ENCODE measurements around the gene PPFIBP1. TPM values are rescaled to one million over a fixed set of nuclear protein-coding genes. Genes with fewer than 3 reads are reported as not detected.

The PPFIBP1 gene
- polyA plus RNA-seq, 6 donors from 2014 or later, result 8.2 to 19.0 (median 14.4) TPM

DNA sequence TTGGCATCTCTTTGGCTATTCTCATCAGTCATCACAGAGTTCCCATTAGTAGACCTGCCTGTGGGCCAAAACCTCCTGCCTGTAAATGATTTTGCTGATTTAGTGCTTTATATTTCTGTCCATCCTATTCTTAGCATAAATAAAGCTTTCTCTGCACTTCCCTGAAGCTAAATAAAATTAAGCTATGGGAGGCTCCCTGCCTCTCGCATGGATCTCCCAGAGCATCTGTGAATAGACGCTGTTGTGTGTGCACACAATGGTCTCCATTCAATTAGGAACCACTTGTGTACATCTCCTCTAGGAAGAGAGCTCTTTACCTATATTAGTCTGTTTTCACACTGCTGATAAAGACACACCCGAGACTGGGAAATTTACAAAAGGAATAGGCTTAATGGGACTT is 80.4 kb downstream of the PPFIBP1 start:
- Mint-ChIP-seq H3K9me3 (peaks cover 0 to 5% (median 4%) of the 10 kb centered on the region in 7 donors), H3K4me3 (no peak overlapping the region), H3K27me3 (no peaks in the 10 kb centered on the region), H3K4me1 (peaks cover 6 to 23% (median 19%) of the 10 kb centered on the region in 3 donors), H3K27ac (no peak overlapping the region), H3K36me3 (peaks cover 0 to 7% of the 10 kb centered on the region in 2 donors)
- DNase-seq (no peak), ATAC-seq (ENCODE audit: low read depth in 2 of 2) (no peak)

DNA sequence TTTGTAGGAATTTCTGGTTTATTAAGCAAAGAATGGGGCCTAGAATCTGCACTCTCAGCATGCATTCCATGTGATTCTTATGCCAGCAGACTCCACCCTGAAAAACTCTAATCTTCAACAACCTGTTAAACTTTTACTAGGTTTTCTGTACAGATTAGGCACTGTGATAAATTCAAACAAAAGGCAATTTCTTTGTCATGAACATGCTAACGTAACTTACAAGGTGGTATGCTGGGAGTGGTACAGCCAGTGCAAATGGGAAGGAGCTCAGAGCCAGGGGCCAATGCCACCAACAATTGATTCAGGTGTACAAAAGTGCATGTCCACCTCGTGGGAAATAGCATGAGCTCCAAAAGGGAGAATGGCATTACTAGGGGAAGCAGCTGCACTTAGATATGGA is 83.0 kb downstream of the PPFIBP1 start:
- peaks cover 0 to 7% of the 10 kb centered on the region in 2 donors for H3K36me3 Mint-ChIP-seq
- H3K9me3 Mint-ChIP-seq, result peaks cover 0 to 5% (median 4%) of the 10 kb centered on the region in 7 donors
- no peak for DNase-seq
- H3K4me3 Mint-ChIP-seq, result no peak overlapping the region
- peaks cover 0 to 11% (median 8%) of the 10 kb centered on the region in 3 donors for H3K4me1 Mint-ChIP-seq
- no peaks in the 10 kb centered on the region for H3K27me3 Mint-ChIP-seq
- H3K27ac Mint-ChIP-seq, result no peak overlapping the region
- ATAC-seq (ENCODE audit: low read depth in 2 of 2), result no peak

DNA sequence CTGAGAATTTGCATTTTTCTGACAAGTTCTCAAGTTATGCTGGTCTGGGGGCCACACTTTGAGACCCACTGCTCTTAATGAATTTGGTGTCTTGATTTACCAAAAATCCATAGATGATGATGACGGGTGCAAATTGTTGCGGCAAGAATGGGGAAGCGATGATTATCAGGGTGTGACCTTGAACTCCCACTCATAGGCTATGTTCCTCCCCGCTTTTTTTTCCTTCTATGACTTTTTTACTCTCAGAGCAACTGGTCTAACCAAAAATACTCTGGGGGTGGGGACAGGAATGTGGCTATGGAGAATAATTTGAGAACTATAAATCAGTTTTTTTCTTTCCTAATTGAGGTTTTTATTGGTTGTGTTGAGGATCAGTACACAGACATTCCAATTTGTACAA is 83.6 kb downstream of the PPFIBP1 start:
- H3K36me3 Mint-ChIP-seq, result peaks cover 0 to 7% of the 10 kb centered on the region in 2 donors
- no peak for ATAC-seq (ENCODE audit: low read depth in 2 of 2)
- H3K4me3 Mint-ChIP-seq, result no peak overlapping the region
- no peak for DNase-seq
- H3K9me3 Mint-ChIP-seq, result peaks cover 0 to 5% (median 4%) of the 10 kb centered on the region in 7 donors
- no peak overlapping the region for H3K27ac Mint-ChIP-seq
- no peaks in the 10 kb centered on the region for H3K27me3 Mint-ChIP-seq
- peaks cover 0 to 11% (median 8%) of the 10 kb centered on the region in 3 donors for H3K4me1 Mint-ChIP-seq

DNA sequence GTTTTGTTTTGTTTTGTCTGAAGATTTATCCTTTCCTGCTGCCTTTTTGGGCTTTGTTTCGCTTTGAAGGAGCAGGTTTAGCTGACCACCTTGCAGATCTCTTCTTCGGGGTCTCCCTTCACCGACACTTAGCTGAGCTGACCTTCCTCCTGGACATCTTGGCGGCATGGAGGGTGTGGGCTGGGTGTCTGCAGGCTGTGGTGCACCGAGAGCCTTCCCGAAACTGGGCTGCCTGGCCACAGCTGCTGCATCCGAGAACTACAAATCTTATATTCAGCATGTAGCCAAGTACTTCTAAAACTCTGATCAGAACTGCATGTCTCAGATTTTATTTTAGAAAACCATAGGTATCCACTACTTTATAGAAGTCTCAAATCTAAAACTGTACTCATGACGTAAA is 84.9 kb downstream of the PPFIBP1 start:
- Mint-ChIP-seq H3K9me3 (peaks cover 0 to 5% (median 4%) of the 10 kb centered on the region in 7 donors), H3K27me3 (no peaks in the 10 kb centered on the region), H3K27ac (peak overlapping the region in 1 of 6 donors; percentile 91), H3K4me1 (peaks cover 2 to 11% (median 8%) of the 10 kb centered on the region in 3 donors), H3K36me3 (peaks cover 3 to 11% of the 10 kb centered on the region in 2 donors), H3K4me3 (no peak overlapping the region)
- no peak for ATAC-seq (ENCODE audit: low read depth in 2 of 2)
- DNase-seq, result no peak

DNA sequence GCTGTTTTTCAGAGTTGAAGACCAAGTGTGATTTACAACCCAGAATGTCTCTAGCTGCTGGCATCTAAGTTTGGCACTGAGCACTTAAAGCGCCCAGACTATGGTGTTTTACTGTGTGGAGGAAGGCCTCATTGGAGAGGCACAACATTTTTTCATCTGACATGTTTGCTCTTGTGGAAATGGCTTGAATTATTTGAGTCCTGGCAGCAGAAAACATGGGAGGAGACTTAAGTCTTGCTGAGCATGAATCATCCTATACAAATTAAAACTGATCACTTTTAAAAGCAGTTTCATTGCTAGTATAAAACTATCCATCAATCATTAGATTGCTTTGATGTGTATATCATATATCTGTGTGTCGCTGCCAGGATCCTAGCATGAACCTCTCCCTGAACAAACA is 86.4 kb downstream of the PPFIBP1 start:
- H3K4me3 Mint-ChIP-seq, result no peak overlapping the region
- DNase-seq (no peak), ATAC-seq (ENCODE audit: low read depth in 2 of 2) (no peak)
- H3K9me3 Mint-ChIP-seq, result no peaks in the 10 kb centered on the region
- no peaks in the 10 kb centered on the region for H3K27me3 Mint-ChIP-seq
- no peak overlapping the region for H3K27ac Mint-ChIP-seq
- H3K4me1 Mint-ChIP-seq, result peaks cover 3 to 11% (median 8%) of the 10 kb centered on the region in 3 donors
- peaks cover 5 to 6% of the 10 kb centered on the region in 2 donors for H3K36me3 Mint-ChIP-seq

DNA sequence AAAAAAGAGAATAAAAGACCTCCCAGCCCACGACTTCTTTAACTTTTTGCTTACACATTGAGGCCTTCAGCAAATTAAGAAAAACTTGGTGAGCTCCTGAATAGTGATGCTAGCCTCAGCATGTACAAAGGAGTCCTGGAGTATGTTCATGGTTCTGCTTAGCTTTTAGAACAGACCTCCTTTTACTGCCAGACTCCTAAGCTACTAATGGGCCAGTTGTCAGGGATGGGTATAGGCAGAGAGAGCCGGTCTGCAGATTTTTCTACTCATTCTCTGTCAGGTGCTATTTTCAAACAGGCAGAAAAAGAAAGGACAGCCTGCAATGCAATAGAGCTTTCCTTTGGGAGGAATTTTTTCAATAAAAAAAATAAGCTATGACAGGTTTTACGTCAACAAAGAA is 90.4 kb downstream of the PPFIBP1 start:
- H3K4me1 Mint-ChIP-seq, result peaks cover 0 to 8% (median 3%) of the 10 kb centered on the region in 3 donors
- no peak overlapping the region for H3K27ac Mint-ChIP-seq
- no peaks in the 10 kb centered on the region for H3K27me3 Mint-ChIP-seq
- H3K9me3 Mint-ChIP-seq, result no peaks in the 10 kb centered on the region
- DNase-seq, result no peak
- ATAC-seq (ENCODE audit: low read depth in 2 of 2), result no peak
- peaks cover 5 to 6% of the 10 kb centered on the region in 2 donors for H3K36me3 Mint-ChIP-seq
- no peak overlapping the region for H3K4me3 Mint-ChIP-seq

DNA sequence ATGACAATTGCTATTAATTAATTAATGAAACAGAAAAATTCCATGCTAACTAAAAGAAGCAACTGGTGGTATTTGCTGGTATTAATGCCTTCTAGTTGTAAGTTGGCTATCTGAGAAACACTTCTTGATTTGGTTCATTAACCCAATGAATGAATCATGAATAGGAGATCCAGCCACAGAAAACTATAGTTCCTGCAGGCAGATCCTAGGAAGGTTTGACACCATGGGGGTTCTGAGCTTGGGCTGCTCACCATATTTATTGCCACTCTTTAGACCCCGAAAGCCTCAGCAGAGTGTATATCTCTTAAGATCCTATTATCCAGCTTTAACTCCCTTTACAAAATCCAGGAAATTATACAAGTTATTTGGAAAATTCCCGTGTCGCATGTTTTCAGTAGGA is 90.9 kb downstream of the PPFIBP1 start:
- H3K27ac Mint-ChIP-seq, result peak overlapping the region in 1 of 6 donors; percentile 48
- DNase-seq (no peak), ATAC-seq (ENCODE audit: low read depth in 2 of 2) (no peak)
- H3K4me3 Mint-ChIP-seq, result no peak overlapping the region
- no peaks in the 10 kb centered on the region for H3K9me3 Mint-ChIP-seq
- peaks cover 5 to 6% of the 10 kb centered on the region in 2 donors for H3K36me3 Mint-ChIP-seq
- peaks cover 0 to 5% (median 3%) of the 10 kb centered on the region in 3 donors for H3K4me1 Mint-ChIP-seq
- no peaks in the 10 kb centered on the region for H3K27me3 Mint-ChIP-seq

DNA sequence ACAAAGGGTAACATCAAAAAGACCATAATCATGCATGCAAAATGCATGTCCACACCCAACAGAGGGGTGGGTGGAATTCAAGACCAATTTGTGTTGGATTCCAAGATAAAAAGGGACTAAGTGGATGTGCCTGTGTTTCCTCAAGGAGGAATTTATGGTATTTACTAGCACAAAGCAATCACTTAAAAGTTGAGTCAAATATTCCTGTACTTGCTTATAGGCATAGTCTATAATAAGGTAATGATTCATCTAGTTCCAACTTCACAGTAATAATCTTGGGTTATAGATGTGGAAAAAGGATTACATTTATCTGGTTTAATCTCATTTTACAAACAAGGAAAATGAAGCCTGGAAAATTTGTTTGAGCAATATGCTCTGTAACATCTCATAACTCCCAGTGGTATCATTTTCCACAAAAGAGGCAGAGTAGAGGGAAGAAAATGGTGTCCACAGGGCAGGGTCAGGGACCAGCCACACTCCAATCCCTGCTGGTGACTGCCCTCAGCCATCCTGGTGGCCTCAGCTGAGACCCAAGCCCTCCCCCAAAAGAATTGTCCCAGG is 91.4 kb downstream of the PPFIBP1 start:
- H3K27ac Mint-ChIP-seq, result peak overlapping the region in 1 of 6 donors; percentile 48
- no peak for DNase-seq
- H3K9me3 Mint-ChIP-seq, result no peaks in the 10 kb centered on the region
- ATAC-seq (ENCODE audit: low read depth in 2 of 2), result no peak
- H3K27me3 Mint-ChIP-seq, result no peaks in the 10 kb centered on the region
- no peak overlapping the region for H3K4me3 Mint-ChIP-seq
- peaks cover 0 to 5% (median 3%) of the 10 kb centered on the region in 3 donors for H3K4me1 Mint-ChIP-seq
- H3K36me3 Mint-ChIP-seq, result peaks cover 5 to 6% of the 10 kb centered on the region in 2 donors

DNA sequence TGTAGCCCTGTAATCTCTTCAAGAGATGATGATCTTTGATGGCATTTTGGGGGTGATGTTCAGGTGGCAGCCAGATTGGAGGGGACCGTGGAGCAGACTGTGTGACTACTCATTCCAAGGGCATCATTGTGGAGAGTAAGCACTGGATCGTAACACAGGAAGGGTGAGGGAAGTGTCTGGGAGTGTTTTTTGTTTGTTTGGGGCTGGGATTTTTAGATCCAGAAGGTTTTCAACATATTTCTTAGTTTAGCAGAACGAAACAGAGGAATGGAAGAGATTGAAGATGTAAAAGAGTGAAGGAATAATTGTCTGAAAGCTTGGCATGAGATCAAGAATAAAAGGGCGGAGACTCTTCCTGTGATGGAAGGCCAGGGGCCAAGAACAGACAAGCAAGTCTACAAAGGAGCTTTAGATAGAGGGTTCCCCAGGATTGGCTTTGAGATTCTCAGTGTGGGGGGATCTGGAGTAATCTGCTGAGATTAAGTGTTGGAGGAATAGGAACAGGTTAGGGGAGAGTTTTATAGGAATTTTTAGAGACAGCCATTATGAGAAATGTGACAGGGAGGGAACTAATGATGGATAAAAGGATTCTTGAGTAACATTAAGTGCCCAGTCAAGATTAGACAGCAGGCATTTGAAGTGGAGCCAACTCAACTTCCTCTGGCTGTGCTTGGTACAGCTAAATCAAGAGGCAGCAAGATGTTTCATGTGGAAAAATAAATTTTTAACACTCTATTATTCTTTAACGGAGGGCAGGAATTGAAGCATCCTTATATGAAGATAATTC is 92.5 kb downstream of the PPFIBP1 start:
- DNase-seq (no peak), ATAC-seq (ENCODE audit: low read depth in 2 of 2) (no peak)
- Mint-ChIP-seq H3K4me1 (peaks cover 0 to 5% (median 3%) of the 10 kb centered on the region in 3 donors), H3K9me3 (no peaks in the 10 kb centered on the region), H3K27me3 (no peaks in the 10 kb centered on the region), H3K36me3 (peaks cover 5 to 6% of the 10 kb centered on the region in 2 donors), H3K4me3 (peak overlapping the region in 1 of 8 donors; percentile 43), H3K27ac (peak overlapping the region in 3 of 6 donors; percentile 2 to 60 (median 18))

DNA sequence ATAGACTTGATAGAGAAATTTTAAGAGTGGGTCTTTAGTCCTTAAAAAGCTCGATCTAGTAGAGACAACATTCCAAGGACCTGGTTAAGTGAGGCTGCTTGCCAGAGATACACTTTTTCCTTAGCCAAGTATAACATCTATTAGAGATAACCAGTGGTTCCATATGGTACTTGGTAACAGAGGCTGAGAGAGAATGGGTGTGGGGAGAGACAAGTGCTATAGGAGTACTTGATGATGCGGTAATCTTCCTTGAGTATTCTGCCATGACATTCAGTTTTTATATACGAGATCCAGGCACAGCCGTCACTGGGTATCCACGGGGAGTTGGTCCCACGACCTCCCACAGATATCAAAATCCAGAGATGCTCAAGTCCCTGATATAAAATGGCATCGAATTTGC is 94.8 kb downstream of the PPFIBP1 start:
- ATAC-seq (ENCODE audit: low read depth in 2 of 2) (no peak), DNase-seq (no peak)
- Mint-ChIP-seq H3K9me3 (peaks cover 0 to 1% (median 0%) of the 10 kb centered on the region in 7 donors), H3K36me3 (peaks cover 2 to 3% of the 10 kb centered on the region in 2 donors), H3K4me3 (no peak overlapping the region), H3K27me3 (no peaks in the 10 kb centered on the region), H3K27ac (peak overlapping the region in 1 of 6 donors; percentile 85), H3K4me1 (peaks cover 5 to 21% (median 12%) of the 10 kb centered on the region in 3 donors)

DNA sequence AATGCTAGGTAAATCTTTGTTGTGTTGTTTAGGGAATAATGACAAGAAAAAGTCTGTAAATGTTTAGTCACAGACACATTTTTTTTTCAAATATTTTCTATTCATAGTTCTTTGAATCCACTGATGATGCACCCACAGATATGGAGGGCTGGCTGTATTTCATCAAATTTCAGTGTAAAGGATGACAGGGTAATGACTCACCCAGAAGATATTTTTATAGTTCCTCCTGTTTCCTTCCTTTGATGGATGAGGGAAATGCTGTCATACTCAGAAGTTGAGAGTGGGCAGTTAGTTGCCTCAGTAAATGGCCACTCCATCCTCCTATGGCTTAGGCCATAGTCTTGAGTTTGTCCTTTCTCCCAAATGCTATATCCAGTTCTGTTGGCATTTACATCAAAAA is 95.3 kb downstream of the PPFIBP1 start:
- H3K4me3 Mint-ChIP-seq, result no peak overlapping the region
- DNase-seq, result no peak
- no peak overlapping the region for H3K27ac Mint-ChIP-seq
- no peaks in the 10 kb centered on the region for H3K36me3 Mint-ChIP-seq
- H3K4me1 Mint-ChIP-seq, result peaks cover 4 to 24% (median 13%) of the 10 kb centered on the region in 3 donors
- H3K9me3 Mint-ChIP-seq, result peaks cover 0 to 1% (median 0%) of the 10 kb centered on the region in 7 donors
- no peaks in the 10 kb centered on the region for H3K27me3 Mint-ChIP-seq
- no peak for ATAC-seq (ENCODE audit: low read depth in 2 of 2)

DNA sequence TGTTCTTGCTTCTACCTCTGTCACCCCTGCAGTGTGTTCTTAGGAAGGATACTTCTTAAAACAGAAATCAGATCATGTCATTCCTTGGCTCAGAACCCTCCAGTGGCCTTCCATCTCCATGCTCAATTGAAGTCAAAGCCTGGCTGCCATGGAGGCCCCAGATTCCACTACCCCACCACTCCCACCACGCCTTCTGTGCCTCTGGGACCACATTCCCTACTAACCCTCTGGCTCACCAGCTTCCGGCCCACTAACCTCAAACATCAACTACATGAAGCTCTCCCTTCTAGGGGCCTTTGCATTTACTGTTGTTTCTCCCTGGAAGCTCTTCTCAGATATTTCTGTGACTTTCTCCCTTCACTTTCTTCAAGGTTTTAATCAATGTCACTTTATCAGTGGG is 96.1 kb downstream of the PPFIBP1 start:
- Mint-ChIP-seq H3K27me3 (no peaks in the 10 kb centered on the region), H3K36me3 (no peaks in the 10 kb centered on the region), H3K4me1 (peaks cover 4 to 24% (median 13%) of the 10 kb centered on the region in 3 donors), H3K27ac (no peak overlapping the region), H3K9me3 (peaks cover 0 to 1% (median 0%) of the 10 kb centered on the region in 7 donors), H3K4me3 (no peak overlapping the region)
- ATAC-seq (ENCODE audit: low read depth in 2 of 2), result no peak
- no peak for DNase-seq

DNA sequence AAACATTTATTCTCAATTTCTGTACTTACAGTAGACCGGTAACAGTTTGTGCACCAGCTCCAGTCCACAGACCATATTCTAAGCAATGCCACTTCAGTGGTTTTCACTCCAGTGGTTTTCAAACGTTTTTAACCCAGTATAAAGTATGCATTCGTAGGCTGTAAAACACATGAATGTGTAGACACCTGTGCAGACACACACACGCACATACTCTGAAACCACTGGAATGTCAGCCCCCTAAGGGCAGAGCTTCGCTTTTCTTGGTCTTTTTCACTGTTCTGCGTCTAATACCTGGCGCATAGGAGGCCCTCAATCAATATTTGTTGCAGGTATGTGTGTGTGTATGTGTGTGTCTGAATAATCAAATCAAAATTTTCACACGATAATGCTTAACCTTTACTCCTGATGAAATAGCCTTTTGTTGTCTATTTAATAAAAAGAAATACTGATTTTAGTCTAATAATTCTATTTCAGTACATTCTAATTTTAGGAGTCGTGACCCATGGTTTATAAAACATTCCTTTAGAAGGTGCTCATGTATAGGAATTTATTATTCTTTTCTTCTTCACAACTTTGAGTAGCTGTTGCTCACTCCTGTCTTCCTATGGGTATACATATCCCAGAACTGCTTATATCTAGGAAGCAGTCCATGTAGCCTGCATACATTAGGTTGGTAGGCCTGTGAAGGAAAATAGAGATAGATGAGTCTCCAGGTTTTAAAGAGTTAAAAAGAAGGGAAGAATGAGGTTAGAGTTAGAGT is 98.6 kb downstream of the PPFIBP1 start:
- Mint-ChIP-seq H3K27me3 (no peaks in the 10 kb centered on the region), H3K4me1 (peaks cover 8 to 31% (median 24%) of the 10 kb centered on the region in 3 donors)

More for the DNA sequence above, 98.6 kb downstream of the PPFIBP1 start:
- Mint-ChIP-seq H3K9me3 (peaks cover 0 to 1% (median 0%) of the 10 kb centered on the region in 7 donors), H3K27ac (peak overlapping the region in 2 of 6 donors; percentile 12 to 16), H3K4me3 (no peak overlapping the region), H3K36me3 (no peaks in the 10 kb centered on the region)
- no peak for ATAC-seq (ENCODE audit: low read depth in 2 of 2)
- no peak for DNase-seq

Data from naive B cell (primary cell).